C4-2B (cell line): ENCODE results near the gene USP16.

ENCODE experiments used
- CTCF ChIP-seq: fragments of 450-650 bp; conservative IDR thresholded peaks from 2 replicates; pipeline ENCODE4 v1.5.1; 2017; ENCODE audit warnings: mild to moderate bottlenecking
- ZFX ChIP-seq: fragments of 450-650 bp; IDR thresholded peaks from 2 replicates; pipeline ENCODE4 v1.6.1; 2017

- no peak for TF ChIP-seq CTCF
- TF ChIP-seq ZFX: no peak
These were observed 18.8 kb upstream of the USP16 start for GRCh38 chr21:29005696-29006095.
